Measurements from ENCODE around the gene RHOXF2B.
"Not testable (repeated sequence)": the region's sequence is repeated elsewhere in the genome, so short reads cannot be mapped to it uniquely, and the experiment has no call there.

Gene RHOXF2B

DNA sequence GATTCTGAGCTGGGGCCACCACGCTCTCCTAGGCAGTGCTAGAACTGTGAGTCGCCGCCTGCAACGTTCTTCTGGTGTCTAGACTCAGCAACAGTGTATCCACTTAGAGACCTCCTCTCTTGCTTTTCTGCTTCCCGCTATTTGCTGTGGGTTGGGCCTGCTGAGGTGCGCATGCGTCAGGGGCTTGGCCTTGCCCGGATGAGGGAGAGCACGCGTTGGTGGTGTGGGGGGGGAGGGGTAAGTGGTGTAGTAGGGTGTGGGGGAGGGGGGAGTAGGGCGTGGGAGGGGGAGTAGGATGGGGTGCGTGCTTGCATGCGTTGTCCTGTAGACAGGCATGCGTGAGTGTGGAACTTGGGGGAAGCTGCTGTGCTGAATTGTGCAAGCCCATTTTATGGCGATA is at the start of gene RHOXF2B:
Gene RHOXF2B, minus strand, starts transcription at position 101 of the 400 bp plus-strand sequence. CDS start 138 bp downstream, outside the sequence.
- DNase-seq: not testable (repeated sequence)

DNA sequence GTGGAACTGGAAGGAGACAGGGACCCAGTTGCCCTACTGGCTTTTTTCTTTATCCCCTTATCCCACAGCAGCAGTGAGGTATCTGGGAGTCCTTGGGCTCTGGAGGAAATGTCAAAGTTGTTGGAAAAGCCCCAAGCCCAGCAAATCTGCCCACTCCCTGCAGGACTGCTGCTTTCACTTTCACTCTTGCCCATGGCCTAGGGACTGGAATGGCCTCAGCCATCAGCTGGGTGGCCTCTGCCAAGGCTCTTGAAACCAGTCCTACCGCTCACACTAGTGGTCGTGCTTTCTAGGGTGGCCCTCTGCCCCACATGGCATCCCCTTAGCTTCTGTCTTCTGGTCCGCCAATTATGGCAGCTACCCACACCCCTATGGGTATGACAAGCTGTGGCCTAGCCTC is 48.0 kb upstream of the RHOXF2B start:
- no peak for DNase-seq

DNA sequence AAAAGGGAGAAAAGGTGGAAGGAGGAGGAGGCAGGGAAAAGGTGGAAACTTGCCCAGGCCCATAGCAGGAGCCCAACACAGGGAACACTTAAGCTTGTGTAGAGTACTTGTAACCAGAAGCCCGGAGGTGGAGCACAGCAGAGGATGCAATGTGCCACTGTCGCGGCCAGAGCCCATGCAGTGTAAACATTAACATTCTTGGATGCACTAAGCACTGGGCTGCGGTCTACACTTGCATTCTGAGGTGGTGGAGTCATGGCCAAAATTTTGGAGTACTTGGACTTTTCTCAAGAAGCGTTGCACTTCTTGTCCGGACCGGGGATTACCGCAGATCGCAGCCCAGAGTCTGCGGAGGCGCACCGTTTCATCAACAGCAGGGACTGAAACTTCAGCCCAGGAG is 42.7 kb upstream of the RHOXF2B start:
- no peak for DNase-seq

DNA sequence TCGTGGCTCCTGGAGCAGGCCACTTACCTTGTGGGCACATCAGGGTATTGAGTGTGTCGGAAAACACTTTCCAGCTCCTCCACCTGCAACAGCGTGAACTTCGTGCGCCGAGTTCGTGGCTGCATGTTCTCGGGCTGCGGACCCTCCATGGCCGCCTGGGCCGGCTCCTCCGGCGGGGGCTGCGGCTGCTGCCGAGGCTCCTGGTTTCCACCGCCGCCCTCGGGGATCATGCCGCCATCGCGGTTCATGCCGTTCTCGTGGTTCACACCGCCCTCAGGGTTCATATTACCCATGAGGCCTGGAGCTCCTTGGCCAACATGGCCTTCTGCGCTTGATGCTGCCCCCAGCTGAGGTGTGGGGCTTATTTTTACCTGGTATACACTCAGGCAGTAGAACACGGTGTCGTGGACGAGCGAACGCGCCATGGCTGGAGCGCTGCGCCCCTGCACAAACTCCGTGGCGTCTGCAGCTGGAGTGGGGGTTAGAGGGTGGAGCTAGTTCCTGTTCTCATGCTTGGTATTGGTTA is 38.0 kb upstream of the RHOXF2B start, which contains the start of gene RHOXF1:
Gene RHOXF1, minus strand, starts transcription at position 476 of the 526 bp plus-strand sequence. Its CDS starts 51 bp downstream, at position 425.
- no peak for DNase-seq

DNA sequence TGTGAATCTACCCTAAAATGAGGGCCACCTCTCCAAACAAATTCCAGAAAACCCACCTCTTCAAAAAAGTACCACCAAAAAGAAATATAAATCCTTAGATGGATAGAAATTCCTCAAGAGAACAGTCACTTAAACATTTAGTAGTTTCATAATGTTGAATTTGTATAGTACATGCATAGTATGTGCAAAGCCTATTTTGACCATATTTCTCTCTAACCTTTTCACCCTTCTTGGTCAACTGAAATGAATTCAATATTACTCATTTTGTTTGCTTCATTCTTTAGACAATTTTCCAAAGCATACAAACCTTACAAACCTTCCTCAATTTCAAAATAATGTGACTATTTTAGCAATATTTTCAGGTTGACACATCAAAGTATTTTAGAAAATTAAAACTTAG is 34.1 kb upstream of the RHOXF2B start:
- DNase-seq: no peak

DNA sequence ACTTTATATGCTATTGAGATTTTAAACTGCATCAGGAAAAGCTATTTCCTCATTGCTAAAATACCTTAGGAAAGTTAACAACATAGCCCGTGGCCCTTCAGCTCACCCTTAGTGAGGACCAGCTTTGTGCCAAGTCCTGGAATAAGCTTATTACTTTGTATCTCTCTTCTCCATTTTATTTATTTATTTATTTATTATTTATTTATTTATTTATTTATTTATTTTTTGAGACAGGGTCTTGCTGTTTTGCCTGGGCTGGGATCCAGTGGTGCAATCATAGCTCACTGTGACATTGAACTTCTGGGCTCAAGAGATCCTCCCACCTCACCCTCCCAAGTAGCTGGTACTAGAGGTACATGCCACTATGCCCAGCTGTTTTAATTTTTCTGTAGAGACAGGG is 31.9 kb upstream of the RHOXF2B start:
- DNase-seq: no peak

DNA sequence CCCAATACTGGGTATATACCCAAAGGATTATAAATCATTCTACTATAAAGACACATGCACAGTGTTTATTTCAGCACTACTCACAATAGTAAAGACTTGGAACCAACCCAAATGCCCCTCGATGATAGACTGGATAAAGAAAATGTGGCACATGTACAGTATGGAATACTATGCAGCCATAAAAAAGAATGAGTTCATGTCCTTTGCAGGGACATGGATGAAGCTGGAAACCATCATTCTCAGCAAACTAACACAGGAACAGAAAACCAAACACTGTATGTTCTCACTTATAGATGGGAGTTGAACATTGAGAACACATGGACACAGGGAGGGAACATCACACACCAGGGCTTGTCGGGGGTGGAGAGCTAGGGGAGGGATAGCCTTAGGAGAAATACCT is 27.2 kb upstream of the RHOXF2B start:
- DNase-seq: not testable (repeated sequence)

DNA sequence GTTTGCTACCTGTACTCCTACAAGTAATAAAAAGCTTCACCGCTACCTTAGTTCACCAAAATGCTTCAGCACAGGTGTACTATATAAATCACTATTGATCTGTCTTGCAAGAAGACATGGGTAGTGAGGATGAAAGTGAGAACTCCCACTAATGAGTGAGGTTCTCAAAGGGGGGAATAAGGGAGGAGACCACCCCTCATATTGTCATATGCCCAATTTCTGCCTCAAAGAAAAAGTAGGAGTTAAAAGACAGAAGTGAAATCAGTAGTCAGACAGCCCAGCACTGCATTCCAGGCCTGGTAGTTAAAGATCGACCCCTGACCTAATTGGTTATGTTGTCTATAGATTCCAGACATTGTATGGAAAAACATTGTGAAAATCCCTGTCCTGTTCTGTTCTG is 23.6 kb upstream of the RHOXF2B start:
- DNase-seq: not testable (repeated sequence)

DNA sequence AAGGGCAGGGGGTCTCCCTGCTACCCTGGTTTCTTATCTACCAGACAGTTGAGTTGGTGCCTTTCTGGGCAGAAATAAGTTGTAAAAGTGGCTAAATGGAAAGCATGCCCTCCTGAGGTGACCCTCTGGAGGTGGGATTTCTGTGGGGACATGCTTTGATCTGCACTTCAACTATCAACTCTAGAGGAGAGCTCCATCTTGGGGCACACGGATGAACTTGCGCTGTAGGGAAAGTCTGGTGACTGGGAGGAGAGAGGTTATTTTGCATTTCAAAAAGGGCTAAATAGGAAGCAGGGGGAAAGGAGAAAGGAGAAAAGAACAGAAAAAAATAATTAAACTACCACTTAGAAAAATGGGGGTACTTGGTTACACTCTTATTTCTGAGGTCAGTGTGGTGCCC is 12.7 kb upstream of the RHOXF2B start:
- no peak for DNase-seq

DNA sequence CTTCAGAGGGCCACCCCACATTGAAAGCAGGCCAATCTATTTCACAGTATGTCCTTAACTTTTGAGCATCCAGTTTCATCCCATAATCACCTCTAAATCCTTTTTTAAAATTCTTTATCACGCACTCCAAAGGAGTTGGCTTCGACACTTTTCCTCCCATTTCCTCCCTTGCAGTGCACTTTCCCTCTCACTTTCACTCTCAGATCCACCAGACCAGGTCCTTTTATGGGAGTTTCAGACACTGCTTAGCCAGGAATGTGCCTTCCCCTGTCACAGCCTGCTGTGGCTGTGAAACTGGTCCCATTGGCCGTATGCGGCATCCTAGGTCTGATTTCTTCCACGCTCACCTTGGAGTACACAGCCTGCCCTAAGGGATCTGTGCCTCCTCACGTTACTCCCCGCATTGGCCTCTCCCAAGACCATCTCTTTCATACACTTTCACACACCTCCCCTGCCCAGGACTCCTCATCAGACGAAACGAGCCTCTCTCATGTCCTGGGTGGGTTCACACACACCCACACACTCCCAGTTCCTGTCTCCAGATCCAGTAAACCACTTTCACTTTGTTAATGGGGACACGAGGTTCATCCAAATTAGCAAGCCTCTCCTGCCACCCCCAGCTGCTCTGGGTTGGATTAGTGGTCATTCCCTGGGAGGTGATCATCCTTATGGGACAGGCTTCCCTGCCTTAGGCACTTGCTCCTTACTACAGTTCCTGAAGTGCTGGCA is 10.0 kb upstream of the RHOXF2B start:
- no peak for DNase-seq

DNA sequence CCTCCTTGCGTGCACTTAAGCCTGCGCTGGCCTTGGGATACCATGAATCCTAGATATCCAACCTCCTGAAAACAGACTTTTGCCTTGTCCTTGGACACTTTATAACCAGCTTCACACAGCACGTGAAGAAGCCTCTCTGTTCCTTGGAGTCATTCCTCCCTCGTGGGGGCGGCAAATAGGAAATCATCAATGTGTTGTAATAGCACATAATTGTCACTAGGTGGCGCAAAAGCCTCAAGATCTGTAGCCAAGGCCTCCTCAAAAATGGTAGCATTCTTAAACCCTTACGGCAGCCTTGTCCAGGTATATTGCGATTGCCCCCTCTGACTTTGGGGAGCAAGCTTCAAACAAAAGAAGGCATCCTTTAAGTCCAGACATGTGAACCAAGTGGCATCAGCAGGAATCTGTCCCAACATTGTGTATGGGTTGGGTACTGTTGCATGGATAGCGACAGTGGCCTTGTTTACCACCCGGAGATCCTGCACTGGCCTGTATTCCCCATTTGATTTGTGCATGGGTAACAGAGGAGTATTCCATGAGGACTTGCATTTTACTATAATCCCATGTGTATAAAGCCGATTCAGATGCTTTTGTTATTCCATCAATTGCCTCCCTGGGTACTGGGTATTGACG is 8.2 kb upstream of the RHOXF2B start:
- DNase-seq: not testable (repeated sequence)

DNA sequence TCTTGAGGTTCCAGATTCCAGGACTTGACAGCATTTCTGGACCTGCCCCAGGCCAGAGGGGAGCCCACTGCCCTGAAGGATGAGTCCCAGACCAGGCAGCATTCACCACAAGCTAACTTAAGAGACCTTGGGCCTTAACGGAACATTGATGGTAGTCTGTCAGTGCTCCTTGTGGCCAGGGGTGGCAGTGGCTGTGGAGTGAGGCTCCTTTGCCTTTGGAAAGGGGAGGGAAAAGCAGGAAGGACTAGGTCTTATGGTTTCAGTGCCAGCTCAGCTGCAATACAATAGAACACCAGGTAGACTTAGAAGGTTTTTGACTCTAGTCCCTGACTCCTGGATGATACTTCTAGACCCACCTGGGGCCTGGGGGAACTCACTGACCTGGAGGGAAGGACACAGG is 11.3 kb downstream of the RHOXF2B start:
- DNase-seq: not testable (repeated sequence)

DNA sequence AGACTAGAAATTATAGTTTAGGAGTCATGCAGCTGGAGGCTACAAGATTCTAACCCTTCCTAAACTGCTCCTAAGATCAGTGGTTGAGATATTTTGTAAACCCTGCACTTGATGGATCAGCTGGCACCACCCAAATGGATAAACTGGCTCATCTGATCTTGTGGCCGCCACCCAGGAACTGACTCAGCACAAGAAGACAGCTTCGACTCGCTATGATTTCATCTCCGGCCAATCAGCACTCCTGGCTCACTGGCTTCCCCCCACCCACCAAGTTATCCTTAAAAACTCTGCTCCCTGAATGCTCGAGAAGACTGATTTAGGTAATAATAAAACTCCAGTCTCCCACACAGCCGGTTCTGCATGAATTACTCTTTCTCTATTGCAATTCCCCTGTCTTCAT is 34.8 kb downstream of the RHOXF2B start:
- DNase-seq: not testable (repeated sequence)

DNA sequence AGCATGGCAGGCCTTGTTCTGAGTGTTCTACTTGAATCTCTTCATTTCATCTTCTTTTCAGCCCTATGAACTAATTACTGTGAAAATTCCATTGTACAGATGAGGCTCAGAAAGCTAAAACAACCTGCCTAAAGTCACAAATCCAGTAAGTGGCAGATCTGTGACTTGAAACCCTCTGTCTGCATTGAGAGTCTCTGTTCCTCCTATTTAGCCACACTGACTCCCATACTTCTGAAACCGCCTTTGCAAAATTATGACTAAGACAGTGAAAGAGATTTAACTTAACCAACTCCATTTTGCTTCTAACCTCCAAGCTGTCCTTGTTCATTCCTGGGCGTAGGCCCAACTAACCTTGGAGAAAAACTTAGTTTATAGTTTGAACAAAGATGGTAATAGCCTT is 35.2 kb downstream of the RHOXF2B start:
- not testable (repeated sequence) for DNase-seq

DNA sequence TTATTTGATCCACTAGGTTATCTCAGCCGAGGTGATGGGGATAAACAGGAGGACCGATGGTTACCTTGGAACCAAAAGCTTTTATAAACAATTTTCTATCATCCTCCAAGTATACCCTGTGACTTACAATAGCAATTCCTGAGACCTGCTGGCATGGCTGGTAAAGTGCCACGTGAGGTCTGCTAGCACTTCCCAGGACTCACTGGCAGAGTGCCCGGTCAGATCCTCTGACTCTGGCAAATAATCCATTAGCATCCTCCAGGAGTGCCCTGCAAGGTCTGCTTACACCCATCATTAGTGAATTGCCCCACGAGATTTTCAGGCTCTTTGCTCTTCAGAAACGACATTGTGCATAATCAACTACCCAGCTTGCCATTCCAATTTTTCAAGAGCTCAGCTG is 37.3 kb downstream of the RHOXF2B start:
- DNase-seq: not testable (repeated sequence)

DNA sequence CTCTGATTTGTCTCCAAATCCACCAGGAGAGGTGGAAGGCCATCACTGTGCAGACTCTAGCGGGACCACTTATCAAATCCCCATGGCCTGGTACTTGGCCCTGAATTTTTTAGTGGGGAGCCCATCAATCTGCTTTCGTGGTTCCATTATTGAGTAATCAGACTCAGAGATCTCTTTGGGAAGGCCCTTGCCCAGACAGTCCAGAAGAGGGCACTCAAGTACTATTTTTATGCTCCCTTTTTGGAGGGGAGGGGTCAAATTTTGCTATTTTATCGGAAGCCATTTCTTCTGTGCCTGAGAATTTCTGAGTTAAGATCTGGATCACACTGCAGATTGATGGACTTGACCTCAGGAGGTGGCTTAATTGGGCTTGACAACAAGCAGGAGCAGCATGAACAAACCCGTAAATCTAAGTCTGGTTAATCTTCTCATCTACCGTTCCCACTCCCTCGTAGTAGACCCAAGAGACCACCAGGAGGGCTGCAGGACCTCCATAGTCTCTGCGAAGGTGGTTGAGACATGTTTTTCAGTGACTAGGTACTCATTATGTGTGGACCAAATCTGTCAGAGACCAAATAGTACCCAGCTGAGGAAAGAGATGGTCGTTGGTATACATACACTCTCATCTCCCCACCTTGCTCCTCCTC is 38.3 kb downstream of the RHOXF2B start:
- not testable (repeated sequence) for DNase-seq

DNA sequence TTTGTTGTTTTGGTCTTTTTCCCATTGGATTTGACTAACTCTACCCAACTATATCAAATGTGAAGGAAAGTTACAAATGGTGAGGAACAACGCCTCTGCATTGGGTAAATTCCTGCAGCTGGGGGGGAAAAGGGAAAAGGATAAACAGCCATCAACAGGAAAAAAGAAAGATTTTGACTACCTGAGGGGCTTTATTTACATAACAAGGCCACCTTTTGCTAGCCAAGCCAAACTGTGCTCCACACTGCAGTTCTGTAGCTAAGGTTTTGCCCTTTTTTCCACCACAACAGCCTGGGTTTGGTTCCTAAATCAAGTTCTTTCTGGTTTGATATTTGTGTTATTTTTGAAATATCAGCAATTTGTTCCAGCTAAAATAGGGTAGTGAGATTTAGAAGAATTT is 40.8 kb downstream of the RHOXF2B start:
- no peak for DNase-seq

DNA sequence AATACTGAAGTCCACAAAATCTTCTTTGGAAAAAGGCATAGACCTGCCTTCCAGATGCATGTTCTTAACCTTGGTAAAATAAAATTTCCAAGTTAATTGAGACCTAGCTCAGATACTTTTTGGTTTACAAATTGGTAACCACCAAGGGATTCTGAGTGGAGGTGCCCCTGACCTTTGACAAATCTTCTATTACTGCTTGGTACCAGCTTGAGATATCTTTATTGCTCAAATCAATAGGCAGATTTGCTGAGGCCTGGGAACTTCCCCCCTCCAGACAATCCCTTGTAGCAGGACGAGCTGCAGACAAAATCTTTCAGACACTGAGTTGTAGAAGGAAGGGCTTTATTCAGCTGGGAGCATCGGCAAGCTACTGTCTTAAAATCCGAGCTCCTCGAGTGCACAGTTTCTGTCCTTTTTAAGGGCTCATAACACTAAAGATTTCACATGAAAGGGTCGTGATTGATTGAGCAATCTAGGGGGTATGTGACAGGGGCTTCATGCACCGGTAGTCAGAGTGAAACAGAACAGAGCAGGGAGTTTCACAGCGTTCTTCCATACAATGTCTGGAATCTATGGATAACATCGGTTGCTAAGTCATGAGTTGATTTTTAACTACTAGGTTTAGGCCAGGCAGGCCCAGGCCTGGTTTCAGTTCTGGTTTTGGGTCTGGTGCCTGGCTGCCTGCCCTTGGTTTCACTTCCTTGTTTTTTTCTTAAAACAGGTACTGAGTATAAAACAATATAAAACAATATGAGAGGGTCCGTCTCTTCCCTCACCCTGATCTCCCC is 41.8 kb downstream of the RHOXF2B start:
- DNase-seq: not testable (repeated sequence)

DNA sequence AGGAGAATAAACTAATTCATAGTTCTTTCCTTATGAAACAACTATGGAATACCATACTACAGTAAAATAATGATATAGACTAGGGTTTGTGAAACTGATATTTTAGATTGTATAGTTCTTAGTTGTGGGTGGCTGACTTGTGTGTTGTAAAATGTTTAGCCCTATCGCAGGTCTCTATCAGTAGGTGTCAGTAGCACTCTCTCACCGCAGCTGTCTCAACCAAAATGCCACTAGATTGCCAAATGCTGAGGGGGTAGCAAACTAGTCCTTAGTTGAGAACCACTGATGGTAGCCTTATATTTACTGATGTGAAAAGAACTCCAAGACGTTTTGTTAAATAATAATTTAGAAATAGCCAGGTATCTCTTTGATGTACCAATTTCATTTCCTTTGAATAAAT is 48.1 kb downstream of the RHOXF2B start:
- DNase-seq: no peak

DNA sequence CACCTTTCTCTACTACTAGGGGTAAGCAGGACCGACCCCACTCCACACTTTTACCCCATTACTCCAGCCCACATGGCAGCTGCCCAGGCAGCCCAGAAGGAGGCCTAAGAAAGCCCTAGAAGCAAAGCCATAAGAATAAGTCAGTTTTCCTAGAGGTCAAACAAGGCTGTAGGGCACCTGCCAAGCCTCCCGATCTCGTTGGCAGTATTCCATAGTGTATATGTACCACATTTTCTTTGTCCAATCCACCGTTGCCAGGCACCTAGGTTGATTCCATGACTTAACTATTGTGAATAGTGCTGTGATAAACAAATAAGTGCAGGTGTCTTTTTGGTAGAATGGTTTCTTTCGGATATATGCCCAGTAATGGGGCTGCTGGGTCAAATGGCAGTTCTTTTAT is 54.2 kb downstream of the RHOXF2B start:
- DNase-seq: no peak

DNA sequence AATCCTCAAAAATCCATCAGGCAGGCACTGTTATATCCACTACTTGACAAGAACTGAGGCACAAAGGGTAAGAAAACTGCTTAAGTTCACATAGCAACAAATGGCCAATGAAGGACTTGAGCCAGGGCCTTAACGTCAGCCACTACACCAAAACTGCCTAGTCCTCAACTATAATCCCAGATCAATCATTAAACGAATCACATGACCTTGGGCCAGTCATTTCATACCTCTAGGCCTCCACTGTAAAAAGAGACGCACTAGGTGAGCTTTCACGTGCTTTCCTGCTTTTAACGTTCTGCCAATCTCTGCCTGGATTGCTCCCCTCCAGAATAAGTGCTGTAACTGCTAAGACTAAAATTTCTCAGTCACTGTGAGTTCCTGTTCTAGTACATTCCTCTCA is 54.7 kb downstream of the RHOXF2B start:
- no peak for DNase-seq
